ENCODE data around the gene HES4.

The HES4 gene

DNA sequence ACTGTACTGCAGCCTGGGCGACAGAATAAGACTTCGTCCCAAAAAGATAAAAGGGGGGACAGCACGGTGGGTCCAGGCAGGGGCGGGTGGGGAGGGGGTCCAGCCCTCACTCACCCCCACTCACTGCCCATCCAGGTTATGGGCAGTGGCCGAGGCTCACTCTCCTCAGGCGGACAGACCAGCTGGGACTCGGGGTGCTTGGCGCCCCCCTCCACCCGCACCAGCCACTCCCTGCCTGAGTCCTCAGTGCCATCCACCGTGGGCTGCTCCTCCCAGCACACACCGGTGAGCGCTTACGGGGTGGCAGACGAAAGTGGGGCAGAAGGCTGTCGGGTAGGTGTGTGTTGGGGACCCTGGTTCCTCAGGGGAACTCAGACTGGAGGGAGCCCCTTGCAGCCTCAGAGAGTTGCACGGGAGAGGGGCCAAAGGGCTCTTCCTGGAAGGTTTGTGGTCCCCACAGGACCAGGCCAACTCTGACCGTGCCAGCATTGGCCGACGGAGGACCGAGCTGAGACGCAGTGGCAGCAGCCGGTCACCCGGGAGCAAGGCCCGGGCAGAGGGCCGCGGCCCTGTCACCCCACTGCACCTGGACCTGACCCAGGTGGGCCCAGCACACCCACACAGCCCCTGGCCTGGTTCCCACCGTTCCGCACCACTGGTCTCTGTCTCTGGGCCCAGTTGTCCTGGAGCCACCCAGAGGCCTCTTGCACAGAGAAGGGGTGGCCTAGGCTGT, 27.0 kb downstream of the HES4 start:
- no peaks in the 10 kb centered on the region for H3K4me1 Mint-ChIP-seq
- H3K27me3 Mint-ChIP-seq = peaks cover 10% of the 10 kb centered on the region
- H3K27ac Mint-ChIP-seq = no peak overlapping the region
- H3K36me3 Mint-ChIP-seq = peaks cover 2% of the 10 kb centered on the region
- H3K4me3 Mint-ChIP-seq = no peak overlapping the region
- H3K9me3 Mint-ChIP-seq = no peaks in the 10 kb centered on the region

- Mint-ChIP-seq H3K9me3 (no peaks in the 10 kb centered on the region), H3K27me3 (peaks cover 10% of the 10 kb centered on the region), H3K27ac (peak overlapping the region; percentile 30), H3K4me3 (no peak overlapping the region), H3K4me1 (no peaks in the 10 kb centered on the region), H3K36me3 (peaks cover 2% of the 10 kb centered on the region)
These were observed 28.0 kb downstream of the HES4 start for GRCh38 chr1:971751-972506.

GRCh38 chr1:970973-971730, 28.7 kb downstream of the HES4 start:
- Mint-ChIP-seq H3K27me3 (peaks cover 10% of the 10 kb centered on the region), H3K9me3 (no peaks in the 10 kb centered on the region), H3K4me1 (no peaks in the 10 kb centered on the region), H3K27ac (peak overlapping the region; percentile 30), H3K36me3 (peaks cover 2% of the 10 kb centered on the region), H3K4me3 (no peak overlapping the region)

- H3K4me1 Mint-ChIP-seq = no peaks in the 10 kb centered on the region
- H3K4me3 Mint-ChIP-seq = no peak overlapping the region
- H3K27me3 Mint-ChIP-seq = peaks cover 7% of the 10 kb centered on the region
- H3K36me3 Mint-ChIP-seq = peaks cover 2% of the 10 kb centered on the region
- no peaks in the 10 kb centered on the region for H3K9me3 Mint-ChIP-seq
- H3K27ac Mint-ChIP-seq = no peak overlapping the region
These were observed 29.5 kb downstream of the HES4 start for GRCh38 chr1:970242-970972.

DNA sequence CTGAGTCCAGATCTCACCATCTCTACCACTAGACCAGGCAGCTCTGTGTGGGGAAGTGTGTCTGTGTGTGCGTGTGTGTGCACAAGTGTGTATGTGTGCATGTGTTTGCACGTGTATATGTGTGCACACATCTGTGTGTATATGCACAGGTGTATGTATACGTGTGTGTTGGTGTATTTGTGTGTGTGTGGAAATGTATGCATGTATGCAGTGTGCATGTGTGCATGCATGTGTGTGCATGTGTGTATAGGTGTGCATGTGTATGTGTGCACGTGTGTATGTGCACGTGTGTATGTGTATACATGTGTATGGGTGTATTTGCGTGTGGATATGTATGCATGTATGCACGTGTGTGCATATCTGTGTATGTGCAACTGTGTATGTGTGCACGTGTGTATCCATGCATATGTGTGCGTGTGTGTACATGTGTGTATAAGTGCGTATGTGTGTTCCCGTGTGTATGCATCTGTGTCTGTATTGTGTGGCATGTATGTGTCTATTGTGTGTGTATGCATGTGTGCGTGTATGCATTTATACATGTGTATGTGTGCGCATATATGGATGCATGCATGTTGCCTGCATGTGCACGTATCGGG, 30.5 kb downstream of the HES4 start:
- Mint-ChIP-seq H3K36me3 (peaks cover 1% of the 10 kb centered on the region), H3K4me3 (no peak overlapping the region), H3K9me3 (no peaks in the 10 kb centered on the region), H3K27ac (no peak overlapping the region), H3K4me1 (no peaks in the 10 kb centered on the region), H3K27me3 (peaks cover 6% of the 10 kb centered on the region)

GRCh38 chr1:967466-968343, 32.2 kb downstream of the HES4 start:
- no peak overlapping the region for H3K4me3 Mint-ChIP-seq
- peaks cover 1% of the 10 kb centered on the region for H3K36me3 Mint-ChIP-seq
- no peaks in the 10 kb centered on the region for H3K9me3 Mint-ChIP-seq
- peaks cover 6% of the 10 kb centered on the region for H3K27me3 Mint-ChIP-seq
- no peaks in the 10 kb centered on the region for H3K4me1 Mint-ChIP-seq
- H3K27ac Mint-ChIP-seq = peak overlapping the region; percentile 35

GRCh38 chr1:966704-967300, 33.1 kb downstream of the HES4 start:
- Mint-ChIP-seq H3K4me1 (no peaks in the 10 kb centered on the region), H3K27ac (no peak overlapping the region), H3K36me3 (peaks cover 1% of the 10 kb centered on the region), H3K27me3 (peaks cover 6% of the 10 kb centered on the region), H3K9me3 (no peaks in the 10 kb centered on the region), H3K4me3 (peak overlapping the region; percentile 84)

DNA sequence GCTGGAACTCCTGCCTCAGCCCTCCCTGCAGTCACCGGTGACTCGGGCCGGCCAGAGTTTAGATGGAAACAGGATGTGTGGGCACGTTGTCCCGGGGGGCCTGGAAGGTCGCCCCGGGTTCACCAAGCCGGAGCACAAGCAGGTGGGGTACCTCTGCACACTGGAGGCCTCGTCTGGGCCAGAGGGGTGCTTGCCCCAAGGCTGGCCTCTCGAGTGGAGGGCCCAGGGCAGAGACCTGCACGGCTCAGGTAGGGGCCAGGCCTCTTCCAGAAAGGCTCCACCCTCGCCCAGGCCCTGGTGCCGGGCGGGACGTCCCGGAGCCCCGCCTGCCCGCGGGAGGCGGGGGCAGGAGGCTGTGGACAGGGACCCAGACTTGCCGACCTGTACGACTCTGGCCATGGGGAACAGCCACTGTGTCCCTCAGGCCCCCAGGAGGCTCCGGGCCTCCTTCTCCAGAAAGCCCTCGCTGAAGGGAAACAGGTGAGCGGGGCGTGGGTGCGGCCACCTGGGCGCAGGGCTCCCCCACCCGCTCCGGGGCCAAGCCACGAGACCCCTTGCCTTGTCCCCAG, 33.7 kb downstream of the HES4 start, which contains the start of gene PLEKHN1:
PLEKHN1 (plus strand) TSS at position 348 of the 569 bp plus-strand sequence; CDS start at position 398, 50 bp downstream.
- H3K4me3 Mint-ChIP-seq = peak within 1 kb of the TSS; percentile 84
- no peaks in the 10 kb centered on the region for H3K4me1 Mint-ChIP-seq
- H3K27ac Mint-ChIP-seq = no peak within 1 kb of the TSS
- H3K27me3 Mint-ChIP-seq = peaks cover 6% of the 10 kb centered on the region
- peaks cover 1% of the 10 kb centered on the region for H3K36me3 Mint-ChIP-seq
- no peaks in the 10 kb centered on the region for H3K9me3 Mint-ChIP-seq

DNA sequence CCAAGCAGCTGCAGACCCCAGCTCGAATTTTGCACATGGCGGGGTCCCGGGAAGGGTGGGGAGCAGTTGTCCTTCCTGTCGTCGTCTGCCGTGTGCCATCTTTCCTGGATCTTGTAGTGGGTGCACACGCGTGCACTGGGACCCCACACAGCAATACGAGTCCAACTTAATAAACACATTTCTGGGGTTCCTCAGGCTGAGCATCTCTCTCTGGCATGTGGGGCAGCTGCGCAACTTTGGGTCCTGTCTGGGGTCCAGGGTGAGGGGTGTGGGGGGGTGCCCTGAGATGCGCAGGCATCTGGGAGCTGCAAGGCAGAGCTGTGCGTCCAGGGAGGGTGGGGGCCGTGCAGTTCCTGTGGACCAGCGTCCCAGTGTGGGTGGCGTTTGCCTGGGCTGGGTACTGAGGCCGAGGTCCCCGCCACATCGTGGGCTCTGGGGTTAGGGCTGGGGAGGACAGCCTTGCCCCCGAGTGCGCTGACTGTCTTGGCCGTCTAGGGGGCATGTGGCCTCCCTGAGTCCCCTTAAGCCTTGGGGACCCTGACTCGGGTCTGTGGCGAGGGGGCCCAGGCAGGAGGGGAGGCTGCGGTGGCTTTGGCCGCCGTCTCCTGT, 34.3 kb downstream of the HES4 start:
- H3K27me3 Mint-ChIP-seq = peaks cover 6% of the 10 kb centered on the region
- peaks cover 1% of the 10 kb centered on the region for H3K36me3 Mint-ChIP-seq
- peak overlapping the region; percentile 30 for H3K4me3 Mint-ChIP-seq
- no peaks in the 10 kb centered on the region for H3K9me3 Mint-ChIP-seq
- no peaks in the 10 kb centered on the region for H3K4me1 Mint-ChIP-seq
- no peak overlapping the region for H3K27ac Mint-ChIP-seq

GRCh38 chr1:964691-965525, 35.0 kb downstream of the HES4 start:
- H3K4me1 Mint-ChIP-seq = no peaks in the 10 kb centered on the region
- no peak overlapping the region for H3K4me3 Mint-ChIP-seq
- no peaks in the 10 kb centered on the region for H3K9me3 Mint-ChIP-seq
- H3K36me3 Mint-ChIP-seq = peaks cover 1% of the 10 kb centered on the region
- H3K27me3 Mint-ChIP-seq = peaks cover 6% of the 10 kb centered on the region
- no peak overlapping the region for H3K27ac Mint-ChIP-seq

- H3K27me3 Mint-ChIP-seq = peaks cover 3% of the 10 kb centered on the region
- no peak overlapping the region for H3K4me3 Mint-ChIP-seq
- H3K27ac Mint-ChIP-seq = no peak overlapping the region
- peaks cover 1% of the 10 kb centered on the region for H3K36me3 Mint-ChIP-seq
- no peaks in the 10 kb centered on the region for H3K9me3 Mint-ChIP-seq
- no peaks in the 10 kb centered on the region for H3K4me1 Mint-ChIP-seq
These were observed 36.0 kb downstream of the HES4 start for GRCh38 chr1:963746-964525.

DNA sequence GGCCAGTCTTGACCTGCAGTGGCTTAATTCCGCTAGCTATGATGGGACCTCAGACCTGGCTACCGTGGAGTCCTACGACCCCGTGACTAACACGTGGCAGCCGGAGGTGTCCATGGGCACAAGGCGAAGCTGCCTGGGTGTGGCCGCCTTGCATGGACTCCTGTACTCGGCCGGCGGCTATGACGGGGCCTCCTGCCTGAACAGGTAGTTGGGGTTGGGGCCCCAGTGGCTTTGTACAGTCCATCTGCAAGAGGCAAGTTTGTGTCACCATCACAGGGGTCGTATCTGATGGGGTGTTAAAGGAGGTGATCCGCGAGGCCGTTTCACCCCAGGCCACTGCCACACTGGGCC, 36.6 kb downstream of the HES4 start:
- H3K27me3 Mint-ChIP-seq = peaks cover under 1% of the 10 kb centered on the region
- H3K4me1 Mint-ChIP-seq = peaks cover 4% of the 10 kb centered on the region
- no peak overlapping the region for H3K4me3 Mint-ChIP-seq
- H3K27ac Mint-ChIP-seq = no peak overlapping the region
- no peaks in the 10 kb centered on the region for H3K9me3 Mint-ChIP-seq
- peaks cover 3% of the 10 kb centered on the region for H3K36me3 Mint-ChIP-seq
